GM19372 (cell line): ENCODE data around the gene SRPX2.
A peak's percentile ranks its signal among the peaks of the same experiment; 100 is the strongest.

Experiments used
- ATAC-seq: cut with Tn5 transposase; IDR thresholded peaks from one replicate; pipeline ENCODE4 v1.9.1; 2021; ENCODE audit warnings: mild to moderate bottlenecking, low read depth, moderate library complexity; ENCODE audit not compliant: unreplicated experiment

The SRPX2 gene, protein sequence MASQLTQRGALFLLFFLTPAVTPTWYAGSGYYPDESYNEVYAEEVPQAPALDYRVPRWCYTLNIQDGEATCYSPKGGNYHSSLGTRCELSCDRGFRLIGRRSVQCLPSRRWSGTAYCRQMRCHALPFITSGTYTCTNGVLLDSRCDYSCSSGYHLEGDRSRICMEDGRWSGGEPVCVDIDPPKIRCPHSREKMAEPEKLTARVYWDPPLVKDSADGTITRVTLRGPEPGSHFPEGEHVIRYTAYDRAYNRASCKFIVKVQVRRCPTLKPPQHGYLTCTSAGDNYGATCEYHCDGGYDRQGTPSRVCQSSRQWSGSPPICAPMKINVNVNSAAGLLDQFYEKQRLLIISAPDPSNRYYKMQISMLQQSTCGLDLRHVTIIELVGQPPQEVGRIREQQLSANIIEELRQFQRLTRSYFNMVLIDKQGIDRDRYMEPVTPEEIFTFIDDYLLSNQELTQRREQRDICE

DNA sequence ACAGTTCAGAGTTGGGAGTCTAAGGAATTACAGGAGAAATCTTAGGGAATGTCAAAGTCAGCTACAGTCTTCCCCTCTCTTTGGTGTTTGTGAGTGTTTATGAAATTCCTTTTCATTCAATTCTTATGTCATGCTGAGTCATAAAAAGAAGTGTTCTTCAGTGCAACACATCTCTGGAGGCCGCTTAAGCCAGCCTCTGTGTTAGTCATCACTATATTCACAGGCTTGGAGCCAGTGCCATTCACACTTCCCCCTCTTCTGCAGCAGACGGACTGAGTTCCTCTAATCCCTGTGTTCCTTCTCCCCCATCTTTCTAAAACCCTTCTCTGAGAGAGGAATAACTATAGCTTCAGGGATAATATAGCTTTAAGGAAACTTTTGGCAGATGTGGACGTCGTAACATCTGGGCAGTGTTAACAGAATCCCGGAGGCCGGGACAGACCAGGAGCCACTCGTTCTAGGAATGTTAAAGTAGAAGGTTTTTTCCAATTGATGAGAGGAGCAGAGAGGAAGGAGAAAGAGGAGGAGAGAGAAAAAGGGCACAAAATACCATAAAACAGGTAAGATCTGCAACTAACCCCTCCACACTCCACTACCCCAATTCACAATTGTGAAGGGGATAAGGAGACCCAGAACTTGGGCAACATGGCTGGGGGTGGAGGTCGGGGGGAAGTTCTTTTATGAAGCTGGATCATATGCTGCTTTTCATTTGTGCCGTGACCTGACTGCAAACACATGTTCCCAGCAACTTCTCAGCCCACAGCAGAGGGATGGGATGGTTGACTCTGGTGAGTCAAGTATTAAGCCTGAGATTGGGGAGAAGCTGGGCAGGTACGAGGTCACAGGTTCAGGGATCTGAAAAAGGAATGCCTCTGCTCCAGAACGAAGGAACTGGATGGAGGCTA is at the start of gene SRPX2:
Gene SRPX2, plus strand, starts transcription at position 244 of the 905 bp plus-strand sequence. CDS start 2,124 bp downstream, outside the sequence.
- no peak for ATAC-seq

GRCh38 chrX:100596601-100597000 is 47.4 kb upstream of the SRPX2 start:
- ATAC-seq: no peak

DNA sequence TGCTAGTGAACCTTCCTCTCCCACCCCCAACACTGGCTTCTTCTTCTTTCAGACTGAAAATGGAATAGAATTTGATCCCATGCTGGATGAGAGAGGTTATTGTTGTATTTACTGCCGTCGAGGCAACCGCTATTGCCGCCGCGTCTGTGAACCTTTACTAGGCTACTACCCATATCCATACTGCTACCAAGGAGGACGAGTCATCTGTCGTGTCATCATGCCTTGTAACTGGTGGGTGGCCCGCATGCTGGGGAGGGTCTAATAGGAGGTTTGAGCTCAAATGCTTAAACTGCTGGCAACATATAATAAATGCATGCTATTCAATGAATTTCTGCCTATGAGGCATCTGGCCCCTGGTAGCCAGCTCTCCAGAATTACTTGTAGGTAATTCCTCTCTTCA is 44.5 kb upstream of the SRPX2 start:
- ATAC-seq: no peak

GRCh38 chrX:100600340-100600739 is 43.7 kb upstream of the SRPX2 start:
- no peak for ATAC-seq

DNA sequence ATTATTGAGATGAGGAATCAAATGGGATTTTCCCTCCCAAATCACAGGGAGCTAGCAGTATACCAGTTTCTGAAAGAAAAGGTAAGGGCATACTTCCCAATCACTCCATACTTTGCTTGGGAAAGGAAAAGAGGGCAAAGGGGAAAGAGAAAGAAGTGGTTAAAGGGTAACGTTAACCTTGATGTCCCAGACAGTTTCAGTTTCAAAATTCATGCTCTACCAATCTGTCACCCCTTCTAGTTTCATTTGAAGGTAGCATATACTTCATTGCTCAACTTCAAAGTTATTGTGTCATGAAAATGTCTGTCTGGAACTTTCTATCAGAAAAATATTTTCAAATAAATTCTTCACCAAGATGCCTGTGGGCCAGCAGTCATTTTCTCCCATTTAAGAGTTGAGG is 43.2 kb upstream of the SRPX2 start:
- no peak for ATAC-seq

- ATAC-seq: no peak
Observed at GRCh38 chrX:100606753-100607152, 37.2 kb upstream of the SRPX2 start.

GRCh38 chrX:100609591-100609990 is 34.4 kb upstream of the SRPX2 start:
- no peak for ATAC-seq

DNA sequence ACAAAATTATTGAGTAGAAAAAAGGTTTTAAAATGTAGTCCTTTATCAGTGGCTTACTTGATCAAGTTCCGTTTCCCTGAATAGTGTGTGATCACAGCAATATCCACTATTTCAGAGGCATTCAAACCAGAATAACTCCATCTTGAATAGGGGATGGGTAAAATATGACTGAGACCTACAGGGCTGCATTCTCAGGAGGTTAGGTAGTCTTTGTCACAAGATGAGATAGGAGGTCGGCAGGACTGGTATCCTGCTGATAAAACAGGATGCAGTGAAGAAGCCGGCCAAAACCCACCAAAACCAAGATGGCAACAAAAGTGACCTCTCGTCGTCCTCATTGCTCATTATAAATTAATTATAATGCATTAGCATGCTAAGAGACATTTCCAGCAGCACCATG is 32.0 kb upstream of the SRPX2 start:
- no peak for ATAC-seq

DNA sequence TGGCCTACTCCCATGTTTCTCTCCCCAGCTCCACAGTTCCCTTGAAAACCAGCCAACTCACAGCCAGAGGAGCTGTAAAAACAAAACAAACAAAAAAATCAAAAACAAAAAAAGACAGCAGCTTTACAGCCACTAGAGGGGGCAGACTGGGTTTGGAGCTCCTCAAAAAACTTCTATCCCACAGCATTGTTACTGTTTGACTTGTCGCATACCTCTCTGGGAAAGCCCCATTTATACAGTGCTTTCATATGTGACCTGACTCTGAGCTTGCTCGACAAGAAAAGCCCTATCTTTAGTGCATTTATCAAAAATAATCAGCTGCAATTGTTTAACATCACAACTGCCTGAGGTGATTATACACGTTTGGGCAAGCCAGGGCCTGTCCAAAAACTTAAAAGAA is 29.0 kb upstream of the SRPX2 start:
- peak; percentile 99 for ATAC-seq

DNA sequence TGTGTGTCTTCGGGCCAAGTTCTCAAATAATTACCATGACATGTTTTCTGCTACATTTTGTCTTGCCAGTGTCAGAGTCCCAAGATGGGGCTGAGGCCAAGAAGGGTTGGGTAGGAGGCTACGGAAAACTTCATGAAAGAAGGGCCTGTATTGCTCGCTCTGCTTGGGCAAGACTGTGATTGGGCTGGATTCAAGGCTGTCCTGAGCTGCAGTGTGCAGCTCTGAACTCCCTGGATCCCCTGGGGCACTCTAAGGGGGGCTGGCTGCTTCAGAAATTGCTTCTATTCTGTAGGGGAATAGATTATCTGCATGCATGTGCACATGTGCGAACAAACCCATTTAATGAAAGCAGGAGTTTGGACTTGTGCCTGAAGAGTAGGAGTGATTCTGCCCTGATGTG is 21.0 kb upstream of the SRPX2 start:
- no peak for ATAC-seq

DNA sequence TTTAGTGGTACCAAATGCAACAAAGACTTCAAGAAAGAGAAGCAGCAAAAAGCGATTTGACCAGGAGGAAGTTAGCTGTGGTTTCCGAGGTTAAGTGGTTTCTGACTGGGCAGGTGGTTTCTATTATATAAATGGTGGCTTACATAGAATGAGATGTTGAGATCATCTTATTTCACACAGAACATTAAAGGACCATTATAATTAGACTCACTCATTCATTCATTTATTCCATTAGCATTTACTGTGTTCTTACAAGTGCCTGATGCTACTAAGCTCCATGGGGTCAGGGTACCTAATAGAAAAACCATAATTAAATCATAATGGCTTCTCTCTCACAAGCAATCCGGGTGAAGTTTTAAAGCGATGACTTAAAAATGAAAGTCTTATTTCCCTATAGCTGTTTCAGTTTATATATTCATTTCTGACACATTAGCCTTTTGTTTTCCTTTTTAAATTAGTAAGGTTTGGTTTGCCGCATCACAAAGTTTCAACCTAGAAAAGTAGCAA is 18.0 kb upstream of the SRPX2 start:
- ATAC-seq: peak; percentile 89

DNA sequence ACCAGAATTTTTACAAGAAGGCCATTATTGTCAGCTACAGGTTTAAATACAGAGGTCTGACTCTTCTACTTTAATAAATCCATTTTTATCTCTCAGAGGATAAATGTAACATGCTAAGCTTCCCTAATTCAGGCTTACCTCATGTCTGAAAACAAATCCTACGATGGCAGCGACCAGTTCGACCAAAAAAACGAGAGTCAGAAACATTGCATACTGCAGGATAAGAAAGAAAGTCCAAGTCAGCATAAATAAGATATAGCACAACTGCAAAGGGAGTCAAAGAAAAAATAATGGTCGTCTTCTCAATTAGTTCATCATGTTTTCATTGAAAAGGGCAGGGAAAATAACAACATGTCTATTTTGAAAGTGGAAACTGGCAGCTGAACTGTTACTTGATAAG is 9.0 kb upstream of the SRPX2 start:
- no peak for ATAC-seq

DNA sequence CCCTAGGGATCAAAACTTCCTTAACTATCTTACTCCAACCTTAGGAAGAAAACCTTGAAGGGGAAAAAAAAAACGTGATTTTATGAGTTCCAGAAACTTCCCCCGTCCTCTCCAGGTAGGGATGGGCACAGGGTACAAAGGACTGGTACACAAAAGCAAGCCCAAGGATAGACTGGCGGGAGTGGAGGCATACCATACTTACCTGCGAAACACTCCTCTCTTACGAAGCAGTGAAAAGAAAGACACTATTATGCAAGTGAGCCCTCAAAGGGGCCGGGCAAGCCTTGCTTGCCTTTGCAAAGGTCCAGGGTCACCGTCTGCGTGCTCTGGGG is 8.0 kb upstream of the SRPX2 start:
- ATAC-seq: no peak

DNA sequence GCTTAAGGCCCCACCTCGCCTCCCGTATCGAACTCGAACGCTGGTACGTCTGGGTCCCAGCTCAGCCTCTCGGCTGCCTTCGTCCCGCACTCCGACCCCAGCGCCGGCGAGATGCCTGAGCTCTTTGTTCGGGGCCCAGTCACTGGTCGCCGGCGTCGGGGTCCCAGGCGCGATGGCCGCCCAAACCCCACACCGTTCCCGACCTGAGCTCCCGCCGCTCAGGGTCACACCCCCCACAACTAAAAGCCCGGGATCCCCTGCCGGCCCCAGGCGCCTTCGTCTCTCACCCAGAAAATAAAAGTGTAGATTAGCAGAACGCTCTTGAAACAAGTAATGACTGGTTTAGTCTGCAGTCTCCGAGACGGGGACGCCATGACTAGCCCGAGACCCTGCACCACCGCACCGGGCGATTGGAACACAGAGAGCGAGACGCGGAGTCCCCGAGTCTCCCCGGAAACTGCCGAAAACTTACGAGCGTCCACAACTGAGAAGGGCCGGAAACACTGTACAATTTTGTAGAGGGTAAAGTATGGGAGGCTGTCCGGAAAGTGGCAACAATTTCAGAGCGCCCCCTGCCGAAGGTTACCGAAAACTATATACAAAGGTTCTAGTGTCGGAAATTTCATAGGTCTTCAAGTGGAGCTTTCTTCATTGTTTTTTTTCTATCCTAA is 7.5 kb upstream of the SRPX2 start, which contains the start of gene TSPAN6:
Gene TSPAN6, minus strand, starts transcription at position 486 of the 671 bp plus-strand sequence. Its CDS starts 112 bp downstream, at position 374.
- ATAC-seq: peak; percentile 56

- no peak for ATAC-seq
Observed at GRCh38 chrX:100642290-100642689, 1.7 kb upstream of the SRPX2 start.

GRCh38 chrX:100643212-100643611 is 787 bp upstream of the SRPX2 start:
- no peak for ATAC-seq

DNA sequence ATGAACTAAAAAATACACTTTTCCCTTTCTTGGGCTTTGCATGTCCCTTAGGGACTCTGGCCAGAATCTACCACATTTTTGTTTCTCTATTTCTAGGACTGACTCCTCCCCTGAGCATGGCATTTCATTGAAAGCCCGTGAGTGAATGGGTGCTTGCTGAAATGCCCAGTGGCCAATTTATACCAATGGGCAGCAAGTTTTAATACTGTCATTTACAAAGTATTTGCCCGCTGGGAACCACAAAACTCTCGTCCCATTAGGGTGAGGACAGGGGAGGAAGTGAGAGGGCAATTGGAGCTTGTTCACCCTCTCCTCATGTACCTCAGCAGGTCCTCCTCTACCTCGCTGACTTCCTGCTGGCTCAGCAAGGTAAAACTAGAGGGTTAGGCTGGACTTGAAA is 1.1 kb downstream of the SRPX2 start:
- ATAC-seq: no peak

DNA sequence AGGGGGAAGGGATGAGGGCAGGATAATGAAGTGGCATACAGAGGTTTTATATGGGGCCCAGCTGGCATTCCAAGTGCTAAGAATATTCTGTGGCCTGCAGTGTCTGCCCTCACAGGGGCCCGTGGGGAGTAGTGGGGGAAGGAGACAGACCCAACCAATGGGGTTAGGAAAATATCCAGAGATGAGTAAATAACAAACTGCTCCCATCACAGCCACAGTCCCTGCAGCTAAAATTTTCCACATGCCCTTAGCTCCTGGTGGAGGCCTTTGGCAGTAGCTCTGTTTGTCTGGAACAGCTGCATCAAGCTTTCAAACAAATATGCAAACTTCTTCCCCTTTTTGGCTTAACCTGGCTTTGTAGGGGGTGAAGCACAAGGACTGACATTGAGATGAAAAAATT is 3.1 kb downstream of the SRPX2 start:
- ATAC-seq: no peak

DNA sequence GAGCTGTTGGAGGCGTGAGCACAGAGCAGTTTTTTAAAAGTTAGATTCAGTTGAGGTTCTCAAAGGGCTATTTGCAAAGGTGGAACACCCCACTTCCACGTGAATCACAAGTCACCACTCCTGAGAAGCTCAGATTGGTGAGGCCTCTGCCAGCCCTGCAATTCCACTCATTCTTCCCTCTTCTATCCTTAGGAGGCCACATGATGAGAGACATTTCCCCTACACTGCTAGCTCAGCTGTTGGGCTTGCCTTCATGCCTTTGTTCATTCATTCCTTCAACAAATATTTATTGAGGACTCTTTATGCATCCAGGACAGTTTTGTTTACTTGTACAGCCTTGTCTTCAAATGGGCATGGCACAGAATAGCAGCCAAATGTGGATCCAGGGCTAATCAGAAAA is 3.7 kb downstream of the SRPX2 start:
- no peak for ATAC-seq
